Muscle of arm (tissue), 12 donors: ENCODE results near the gene NAAA. TPM values are rescaled to one million over a fixed set of nuclear protein-coding genes. Genes with fewer than 3 reads are reported as not detected.
"Not testable (repeated sequence)": the region's sequence is repeated elsewhere in the genome, so short reads cannot be mapped to it uniquely, and the experiment has no call there.

Experiments
- DNase-seq: peaks from one replicate; pipeline ENCODE4 v3.0.0-alpha.2; 2013
- polyA plus RNA-seq, 12 donors: library from polyadenylated mRNA; unstranded; fragments of 120-200 nt; gene quantifications; one replicate each; pipeline ENCODE4 v1.2.1, GENCODE V29; 2013; ENCODE audit not compliant: insufficient read length in 12 of 12

The NAAA gene
- polyA plus RNA-seq, 12 donors, result 11.1 to 66.3 (median 15.6) TPM; not detected in 1

DNA sequence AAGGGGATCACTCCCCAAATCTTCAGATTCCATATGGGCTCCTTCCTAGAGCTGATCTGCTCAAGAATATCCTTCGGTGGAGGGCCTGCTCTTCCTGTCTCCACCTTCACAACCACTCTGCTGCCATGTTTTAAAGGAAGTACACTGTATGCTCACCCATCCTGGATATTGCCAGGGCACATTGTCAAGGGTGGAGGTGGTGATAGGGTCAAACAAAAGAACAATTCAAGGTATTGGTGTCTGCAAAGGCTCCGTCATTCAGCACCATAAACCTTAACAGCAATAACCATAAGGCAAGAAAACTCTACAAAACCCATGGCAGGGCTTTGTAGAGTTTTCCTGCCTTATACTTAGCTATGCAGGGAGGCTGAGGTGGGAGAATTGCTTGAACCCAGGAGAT lies 18.9 kb downstream of the NAAA start:
- DNase-seq, result no peak

GRCh38 chr4:75920327-75920726 lies 20.5 kb downstream of the NAAA start:
- no peak for DNase-seq

- peak; percentile 35 for DNase-seq
These were observed 20.9 kb downstream of the NAAA start for GRCh38 chr4:75919920-75920319.

DNA sequence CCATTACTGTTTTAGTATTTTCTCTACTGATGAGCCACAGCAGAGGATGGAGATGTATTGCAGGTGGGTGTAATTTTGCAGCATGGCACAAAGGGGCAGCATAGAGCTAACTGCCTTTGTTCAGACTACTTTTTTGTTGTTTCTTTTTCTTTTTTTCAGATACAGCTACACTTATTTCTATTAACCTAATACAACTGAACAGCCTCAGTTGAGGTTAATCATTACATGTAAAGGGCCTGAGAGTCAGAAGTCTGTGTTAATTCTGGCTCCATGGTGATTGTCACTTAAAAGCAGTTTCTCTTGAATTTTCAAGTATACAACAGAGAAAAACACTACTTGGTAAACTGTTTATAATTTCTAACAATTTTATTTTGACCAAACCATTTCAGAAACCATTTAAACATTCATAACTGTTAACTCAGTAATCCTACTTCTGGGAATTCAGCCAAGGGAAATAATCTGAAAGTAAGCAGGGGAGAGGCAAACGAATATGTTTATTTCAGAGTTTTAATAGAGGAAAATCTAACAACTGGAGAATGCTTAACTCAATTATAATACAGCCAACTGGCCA lies 24.6 kb downstream of the NAAA start:
- DNase-seq, result peak; percentile 23

DNA sequence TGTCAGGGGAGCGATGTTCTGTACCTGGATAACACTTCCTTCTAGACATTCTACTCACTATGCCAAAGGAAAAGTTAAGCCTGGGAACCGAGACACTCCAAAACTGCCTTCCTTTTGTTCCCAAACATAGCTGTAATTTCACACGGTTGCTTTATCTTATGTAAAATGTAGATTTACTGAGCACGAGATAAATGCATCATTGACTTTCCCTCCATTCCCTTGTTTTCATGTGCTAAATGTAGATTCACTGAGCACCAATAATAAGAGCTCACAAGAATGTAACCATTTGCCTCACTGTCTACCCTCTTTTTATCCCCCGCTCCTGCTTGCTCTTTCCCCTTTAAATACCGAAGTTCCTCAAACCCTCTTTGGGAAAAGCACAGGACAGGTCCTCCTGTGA lies 27.8 kb downstream of the NAAA start:
- DNase-seq, result no peak

- DNase-seq, result not testable (repeated sequence)
These were observed 30.0 kb downstream of the NAAA start for GRCh38 chr4:75910831-75911230.

- no peak for DNase-seq
These were observed 31.4 kb downstream of the NAAA start for GRCh38 chr4:75909405-75909804.

DNA sequence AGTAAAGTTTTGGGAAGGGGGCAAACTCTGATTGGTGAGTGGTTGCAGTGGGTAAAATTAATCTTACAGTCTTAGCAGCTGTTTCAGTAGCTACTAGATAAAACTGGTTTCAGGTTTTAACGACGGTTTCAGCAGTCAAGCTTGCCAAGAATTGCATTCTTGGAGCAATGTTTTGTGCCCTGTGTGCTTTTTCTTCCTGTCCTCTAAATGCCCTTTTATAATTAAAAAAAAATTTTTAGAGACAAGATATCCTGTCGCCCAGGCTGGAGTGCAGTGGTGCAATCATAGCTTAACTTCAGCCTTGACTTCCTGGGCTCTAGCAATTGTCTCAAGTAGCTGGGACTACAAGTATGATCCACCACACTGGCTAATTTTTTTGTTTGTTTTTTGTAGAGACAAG lies 32.3 kb downstream of the NAAA start:
- no peak for DNase-seq

- no peak for DNase-seq
These were observed 32.8 kb downstream of the NAAA start for GRCh38 chr4:75907966-75908365.

GRCh38 chr4:75904076-75904475 lies 36.7 kb downstream of the NAAA start:
- DNase-seq, result no peak

- DNase-seq, result no peak
These were observed 38.5 kb downstream of the NAAA start, which contains the start of gene PPEF2 for GRCh38 chr4:75902352-75902751. TSS of gene PPEF2 (minus strand) at chr4:75902452. CDS start at chr4:75896325, 6,127 bp downstream.

DNA sequence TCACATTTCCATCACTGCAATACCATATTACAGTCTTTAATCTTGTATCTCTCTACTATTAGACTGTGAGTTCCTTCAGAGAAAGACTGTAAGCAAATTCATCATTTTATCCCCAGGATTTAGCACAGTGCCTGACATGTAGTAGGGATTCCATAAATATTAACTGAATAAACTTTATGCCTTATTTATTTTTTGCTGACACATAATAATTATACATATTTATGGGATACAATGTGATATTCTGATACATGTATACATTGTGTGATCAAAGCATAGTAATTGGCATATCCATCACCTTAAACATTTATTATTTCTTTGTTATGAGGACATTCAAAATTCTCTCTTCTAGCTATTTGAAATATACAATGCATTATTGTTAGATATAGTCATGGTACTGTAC lies 42.3 kb downstream of the NAAA start:
- no peak for DNase-seq

GRCh38 chr4:75895744-75896314 lies 45.0 kb downstream of the NAAA start:
- DNase-seq, result no peak

DNA sequence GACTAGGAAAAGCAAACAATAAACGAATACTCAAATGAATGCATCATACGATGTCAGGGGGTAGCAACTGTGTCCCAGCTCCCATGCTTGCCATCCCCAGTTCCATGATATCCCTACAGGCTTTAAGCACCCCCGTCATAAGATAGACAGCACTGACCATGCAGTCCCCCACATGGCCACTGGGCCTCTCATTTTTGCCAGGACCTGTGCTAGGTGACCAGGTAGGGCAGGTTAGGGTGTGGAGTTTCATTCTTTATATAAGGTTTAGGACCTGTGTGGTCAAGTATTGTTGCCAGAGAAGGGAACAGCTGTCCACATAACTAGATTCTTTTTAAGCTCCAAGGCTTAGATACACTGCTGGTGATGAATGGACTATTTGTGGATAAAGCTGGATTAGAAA lies 48.3 kb downstream of the NAAA start:
- DNase-seq, result no peak

DNA sequence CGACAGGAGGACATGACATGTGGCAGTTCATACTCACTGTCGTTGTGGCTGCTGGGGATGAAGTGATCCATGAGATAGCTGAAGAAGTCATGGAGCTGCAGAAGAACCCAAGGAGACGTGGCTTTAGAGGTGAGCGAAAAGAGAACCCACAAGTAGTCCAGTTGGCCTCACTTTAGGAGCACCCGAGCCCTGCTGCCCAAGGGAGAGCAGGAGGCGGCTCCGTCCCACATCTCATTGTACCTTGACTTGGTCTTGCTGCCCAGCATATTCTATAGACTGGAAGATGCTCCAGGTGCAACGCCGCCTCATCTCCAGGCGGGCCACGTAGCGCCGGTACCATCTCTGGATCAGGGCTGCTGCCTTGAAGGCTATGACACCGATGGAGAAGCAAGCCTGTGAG lies 49.2 kb downstream of the NAAA start:
- DNase-seq, result no peak

DNA sequence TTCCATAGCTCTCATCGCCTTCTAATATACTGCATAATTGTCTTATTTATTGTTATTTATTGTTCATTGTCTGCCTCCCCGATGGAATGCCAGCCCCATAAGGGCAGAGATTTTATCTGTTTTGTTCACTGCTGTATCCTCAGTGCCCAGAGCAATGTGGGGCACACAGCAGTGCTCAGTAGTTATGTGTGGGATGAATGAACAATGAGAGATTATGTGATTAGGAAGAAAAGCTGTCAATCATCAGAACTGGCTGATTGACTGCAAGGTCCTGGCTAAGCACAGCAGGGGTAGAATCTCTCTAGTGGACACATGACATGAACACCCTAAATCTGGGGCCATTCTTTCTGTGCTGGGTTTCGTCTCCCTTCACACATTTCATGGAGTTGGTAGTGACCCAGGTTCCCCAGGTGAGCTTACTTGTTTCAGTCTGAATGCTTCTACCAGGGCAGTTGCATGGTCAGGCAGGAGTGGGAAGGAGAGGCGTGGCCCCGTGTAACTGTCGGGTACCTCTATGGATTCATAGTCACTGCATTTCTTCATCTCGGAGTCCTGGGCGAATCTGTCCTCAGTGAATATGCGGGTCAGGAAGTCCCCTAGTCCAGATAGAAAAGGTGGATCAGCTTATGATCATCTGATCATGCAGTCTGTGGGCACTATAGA lies 51.1 kb downstream of the NAAA start:
- DNase-seq, result no peak

GRCh38 chr4:75886104-75886503 lies 54.7 kb downstream of the NAAA start:
- DNase-seq, result no peak

GRCh38 chr4:75881476-75881875 lies 59.3 kb downstream of the NAAA start:
- no peak for DNase-seq

- no peak for DNase-seq
These were observed 60.5 kb downstream of the NAAA start for GRCh38 chr4:75880278-75880677.

- no peak for DNase-seq
These were observed 62.5 kb downstream of the NAAA start for GRCh38 chr4:75878246-75878756.

DNA sequence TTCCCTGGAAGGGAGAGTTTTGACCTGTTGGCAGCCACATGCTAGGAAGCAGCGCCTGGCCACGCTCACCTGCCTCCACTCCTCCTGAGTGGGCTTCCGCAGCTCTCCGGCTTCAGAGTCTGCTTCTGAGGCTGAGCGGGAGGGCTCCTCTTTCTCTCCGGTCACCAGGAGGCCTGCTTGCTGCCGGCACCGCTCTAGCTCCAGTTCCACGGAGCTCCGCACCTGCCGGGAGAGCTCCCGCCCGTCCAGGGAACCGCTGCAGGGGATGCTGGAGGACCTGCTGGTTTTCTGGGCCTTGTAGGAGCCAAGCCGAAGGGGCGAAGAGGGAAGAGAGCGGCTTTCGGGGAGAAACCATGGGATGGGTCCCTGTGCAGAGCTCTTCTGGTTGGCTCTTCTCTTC lies 64.6 kb downstream of the NAAA start:
- DNase-seq, result no peak

DNA sequence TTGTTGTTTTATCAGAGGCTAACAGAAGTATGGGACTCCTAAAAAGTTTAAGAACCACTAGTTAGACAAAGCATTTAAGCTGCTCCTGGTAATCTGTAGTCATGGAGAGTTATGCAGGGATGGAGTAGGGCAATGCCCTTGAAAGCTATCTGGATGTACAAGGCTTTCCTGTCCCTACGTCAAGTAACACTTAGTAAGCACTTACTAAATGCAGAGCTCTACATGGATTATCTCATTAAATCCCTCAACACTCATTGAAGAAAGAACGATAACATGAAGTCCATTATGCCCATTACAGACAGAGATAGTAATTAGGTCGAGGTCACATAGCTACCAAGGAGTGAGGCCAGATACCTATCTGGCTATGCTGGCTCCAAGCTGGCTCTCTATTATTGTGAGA lies 71.7 kb downstream of the NAAA start:
- no peak for DNase-seq

DNA sequence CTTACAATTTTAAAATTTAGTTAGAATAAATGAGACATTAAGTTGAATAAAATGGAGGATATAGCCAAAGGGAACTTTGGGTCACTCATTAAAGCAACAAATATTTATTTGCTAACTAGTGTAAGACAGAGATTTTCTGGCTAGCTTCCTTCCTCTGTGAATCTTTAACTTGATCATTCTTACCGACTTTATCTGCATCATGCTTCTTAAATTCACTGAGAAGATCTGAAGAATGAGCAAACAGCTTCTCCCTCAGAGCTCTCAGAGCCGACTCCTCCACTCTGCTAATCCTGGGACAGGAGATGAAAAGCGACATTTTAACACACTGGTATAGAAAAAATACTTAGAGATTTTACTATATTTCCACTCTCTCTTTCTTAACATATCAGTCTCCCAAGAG lies 73.7 kb downstream of the NAAA start:
- no peak for DNase-seq
